Natural killer cell treated with Interleukin-12 subunit alpha and Interleukin-12 subunit beta and Interleukin-15 and Interleukin-18, amount 100 ng/mL, for 72 hours (primary cell): Measurements from ENCODE around the gene CHN2. TPM values are rescaled to one million over a fixed set of nuclear protein-coding genes. Genes with fewer than 3 reads are reported as not detected.
A peak's percentile ranks its signal among the peaks of the same experiment; 100 is the strongest.
"Not testable (repeated sequence)": the region's sequence is repeated elsewhere in the genome, so short reads cannot be mapped to it uniquely, and the experiment has no call there.

Source experiments
- ATAC-seq, 2 donors: fragments of 150-1000 bp; cut with Tn5 transposase in 1 of 2; sonication (Bioruptor Pico), chemical (Tn5 transposase) in 1 of 2; 2 replicates each; pipeline ENCODE4 v1.10.0; 2021
- DNase-seq: peaks from one replicate; pipeline ENCODE4 v3.0.0; 2022; ENCODE audit warnings: low spot score
- H3K27ac Mint-ChIP-seq, 2 donors: 1 replicate in 1 of 2; 2 replicates in 1 of 2; pipeline ENCODE4 v1.8.0; 2022; ENCODE audit warnings: mixed read lengths in 2 of 2, mild to moderate bottlenecking in 1 of 2, moderate library complexity in 1 of 2
- H3K27me3 Mint-ChIP-seq, 2 donors: 1 replicate in 1 of 2; 2 replicates in 1 of 2; pipeline ENCODE4 v1.8.0; 2022; ENCODE audit warnings: mixed read lengths in 2 of 2
- H3K36me3 Mint-ChIP-seq: one replicate; pipeline ENCODE4 v1.8.0; 2022; ENCODE audit warnings: mixed read lengths
- H3K4me1 Mint-ChIP-seq, 2 donors: 1 replicate in 1 of 2; 2 replicates in 1 of 2; pipeline ENCODE4 v1.8.0; 2022; ENCODE audit warnings: low read depth in 2 of 2, mixed read lengths in 2 of 2, mild to moderate bottlenecking in 1 of 2
- H3K4me3 Mint-ChIP-seq: one replicate; pipeline ENCODE4 v1.8.0; 2022; ENCODE audit warnings: mixed read lengths
- H3K9me3 Mint-ChIP-seq: 2 replicates; pipeline ENCODE4 v1.8.0; 2022; ENCODE audit warnings: mixed read lengths
- total RNA-seq, 2 donors: library from RNA; stranded (reverse); gene quantifications; one replicate each; pipeline ENCODE4 v1.2.3, GENCODE V29; 2022

CHN2 gene
- total RNA-seq, 2 donors from 2014 or later, result 0.70 to 2.1 TPM

DNA sequence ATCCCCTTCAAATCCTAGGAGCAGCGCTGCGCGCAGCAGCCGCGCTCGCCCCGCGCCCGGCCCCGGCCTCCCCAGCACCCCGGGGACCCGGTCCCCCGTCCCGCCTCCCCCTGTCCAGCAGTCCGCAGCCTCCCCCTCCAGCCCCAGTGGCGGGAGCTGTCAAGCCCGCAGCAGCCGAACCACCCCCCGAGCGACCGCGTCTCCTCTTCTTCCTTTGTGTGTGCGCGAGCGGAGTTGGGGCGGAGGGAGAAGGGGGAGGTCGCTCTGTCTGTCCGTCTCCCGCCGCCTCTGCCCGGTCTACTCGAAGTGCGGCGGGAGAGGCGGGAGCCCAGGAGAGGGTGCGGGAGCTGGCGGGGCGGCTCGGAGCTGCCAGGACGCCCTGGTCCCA lies 375 bp upstream of the CHN2 start:
- no peak for DNase-seq

GRCh38 chr7:29196191-29196590 lies 1.6 kb downstream of the CHN2 start:
- Mint-ChIP-seq H3K27me3 (peaks cover 14 to 15% of the 10 kb centered on the region in 2 donors), H3K27ac (peak overlapping the region; percentile 9 to 26), H3K9me3 (no peaks in the 10 kb centered on the region), H3K4me1 (peaks cover 34 to 38% of the 10 kb centered on the region in 2 donors), H3K36me3 (no peaks in the 10 kb centered on the region), H3K4me3 (peak overlapping the region; percentile 92)
- DNase-seq (no peak), ATAC-seq (peak; percentile 66 to 73)

More for the DNA sequence above, 375 bp upstream of the CHN2 start:
- peaks cover 15 to 18% of the 10 kb centered on the region in 2 donors for H3K27me3 Mint-ChIP-seq
- H3K4me1 Mint-ChIP-seq, result peaks cover 37 to 39% of the 10 kb centered on the region in 2 donors
- H3K9me3 Mint-ChIP-seq, result no peaks in the 10 kb centered on the region
- peak in 1 of 2 donors; percentile 2 for ATAC-seq
- H3K36me3 Mint-ChIP-seq, result no peaks in the 10 kb centered on the region
- H3K27ac Mint-ChIP-seq, result no peak overlapping the region
- H3K4me3 Mint-ChIP-seq, result peak overlapping the region; percentile 92

DNA sequence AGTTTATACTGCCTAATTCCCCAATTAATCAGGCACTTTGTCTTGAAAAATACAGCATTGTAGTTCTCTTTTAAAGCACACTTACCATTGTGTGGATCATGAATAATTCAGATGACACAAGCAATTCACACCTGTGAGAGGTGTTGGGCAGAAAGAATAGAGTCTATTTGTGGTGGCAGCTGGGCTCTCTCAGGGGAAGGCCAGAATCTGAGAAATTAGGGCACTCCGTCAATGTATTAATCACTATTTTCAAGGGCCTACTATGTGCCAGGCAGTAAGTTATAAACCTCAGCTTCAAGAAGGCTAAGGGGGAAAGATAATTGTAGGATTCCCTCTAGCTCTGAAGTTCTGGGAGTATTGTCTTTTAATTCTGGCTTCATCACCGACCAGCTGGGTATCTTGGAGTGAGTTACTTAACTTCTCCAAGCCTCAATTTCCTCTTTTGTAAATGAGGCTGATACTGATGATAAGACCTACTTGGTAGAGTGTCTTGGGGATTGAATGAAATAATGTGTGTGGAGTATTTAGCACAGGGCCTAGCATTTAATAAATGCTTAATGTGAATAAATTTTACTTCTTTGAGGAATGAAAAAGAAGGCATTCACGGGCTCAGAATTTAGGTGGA lies 2.5 kb downstream of the CHN2 start:
- Mint-ChIP-seq H3K9me3 (no peaks in the 10 kb centered on the region), H3K4me3 (peak overlapping the region; percentile 92), H3K27me3 (peaks cover 11 to 13% of the 10 kb centered on the region in 2 donors), H3K4me1 (peaks cover 35 to 45% of the 10 kb centered on the region in 2 donors), H3K36me3 (no peaks in the 10 kb centered on the region), H3K27ac (peak overlapping the region; percentile 9 to 26)
- ATAC-seq (peak; percentile 51 to 69), DNase-seq (peak; percentile 66)

GRCh38 chr7:29197916-29198315 lies 3.3 kb downstream of the CHN2 start:
- DNase-seq (no peak), ATAC-seq (no peak)
- no peaks in the 10 kb centered on the region for H3K9me3 Mint-ChIP-seq
- H3K27ac Mint-ChIP-seq, result no peak overlapping the region
- H3K4me3 Mint-ChIP-seq, result peak overlapping the region; percentile 92
- no peaks in the 10 kb centered on the region for H3K36me3 Mint-ChIP-seq
- peaks cover 5 to 6% of the 10 kb centered on the region in 2 donors for H3K27me3 Mint-ChIP-seq
- peaks cover 34 to 51% of the 10 kb centered on the region in 2 donors for H3K4me1 Mint-ChIP-seq

DNA sequence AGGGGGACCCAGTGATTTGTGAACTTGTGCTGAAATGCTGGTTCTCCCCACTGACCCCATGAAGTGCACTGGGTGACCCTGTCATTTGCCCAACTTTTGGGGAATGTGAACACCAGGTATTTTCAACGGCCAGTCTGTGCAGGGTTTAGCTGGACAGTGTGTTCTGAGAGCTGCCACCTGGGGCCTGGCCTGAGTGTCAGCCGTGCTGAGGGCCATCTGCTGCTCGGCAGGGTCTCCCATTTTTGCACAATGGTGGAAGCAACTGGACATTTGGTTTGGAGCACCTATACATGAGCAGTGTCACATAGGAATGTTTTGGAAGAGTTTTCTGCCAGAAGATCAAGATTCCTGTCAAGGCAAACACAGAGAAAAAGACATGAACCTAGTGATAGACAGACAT lies 5.2 kb downstream of the CHN2 start:
- Mint-ChIP-seq H3K9me3 (no peaks in the 10 kb centered on the region), H3K4me3 (no peak overlapping the region), H3K36me3 (no peaks in the 10 kb centered on the region), H3K27me3 (peaks cover 0 to 6% of the 10 kb centered on the region in 2 donors), H3K27ac (no peak overlapping the region), H3K4me1 (peaks cover 34 to 47% of the 10 kb centered on the region in 2 donors)
- ATAC-seq (no peak), DNase-seq (no peak)

- H3K4me3 Mint-ChIP-seq, result no peak overlapping the region
Observed at GRCh38 chr7:29202651-29203069, 8.1 kb downstream of the CHN2 start.

DNA sequence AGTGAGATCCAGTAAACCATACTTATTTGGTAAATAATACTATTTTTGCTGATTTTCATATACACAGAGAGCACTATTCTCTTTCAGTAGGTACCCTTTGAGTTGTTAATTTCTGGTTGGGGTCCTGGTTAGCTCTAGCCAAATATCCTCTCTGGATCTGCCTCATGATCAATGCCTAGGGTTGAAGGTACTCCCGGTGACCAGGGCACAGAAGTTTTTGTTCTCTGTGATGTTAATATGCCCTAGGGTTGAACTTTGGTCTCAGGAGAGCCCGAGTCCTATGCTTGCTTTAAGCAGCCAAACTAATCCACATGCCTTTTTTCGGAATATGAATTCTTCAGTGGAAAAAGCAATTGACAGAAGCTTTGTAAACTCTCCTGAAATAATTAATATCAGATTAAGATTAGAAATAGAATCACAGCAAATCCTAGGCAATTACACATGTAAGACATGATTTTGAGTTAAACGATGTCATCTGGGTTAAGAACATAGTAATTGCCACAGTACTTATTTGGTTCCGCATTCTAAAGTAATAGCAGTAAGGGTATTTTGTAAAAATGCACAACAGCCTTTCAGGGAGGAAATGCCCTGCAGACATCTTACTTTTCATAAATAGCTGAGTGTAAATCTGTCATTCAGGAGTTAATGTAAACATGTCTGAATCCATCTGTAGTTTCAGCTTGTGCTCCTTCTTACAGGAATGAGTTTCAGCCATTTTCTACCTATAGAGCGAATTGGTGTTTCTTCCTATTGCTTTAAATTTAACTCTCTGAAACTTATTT lies 10.1 kb downstream of the CHN2 start:
- no peak overlapping the region for H3K4me3 Mint-ChIP-seq
- H3K9me3 Mint-ChIP-seq, result no peaks in the 10 kb centered on the region
- no peaks in the 10 kb centered on the region for H3K36me3 Mint-ChIP-seq
- no peaks in the 10 kb centered on the region for H3K27me3 Mint-ChIP-seq
- no peak overlapping the region for H3K27ac Mint-ChIP-seq
- H3K4me1 Mint-ChIP-seq, result peaks cover 29 to 42% of the 10 kb centered on the region in 2 donors
- DNase-seq (no peak), ATAC-seq (no peak)

More at GRCh38 chr7:29202651-29203069, 8.1 kb downstream of the CHN2 start:
- H3K36me3 Mint-ChIP-seq, result no peaks in the 10 kb centered on the region
- peaks cover 23 to 34% of the 10 kb centered on the region in 2 donors for H3K4me1 Mint-ChIP-seq
- H3K27me3 Mint-ChIP-seq, result peaks cover 0 to 1% of the 10 kb centered on the region in 2 donors
- H3K9me3 Mint-ChIP-seq, result no peaks in the 10 kb centered on the region
- no peak overlapping the region for H3K27ac Mint-ChIP-seq
- ATAC-seq, result no peak
- DNase-seq, result no peak

- H3K4me1 Mint-ChIP-seq, result peaks cover 36 to 37% of the 10 kb centered on the region in 2 donors
- H3K9me3 Mint-ChIP-seq, result no peaks in the 10 kb centered on the region
- no peaks in the 10 kb centered on the region for H3K27me3 Mint-ChIP-seq
- peak overlapping the region in 1 of 2 donors; percentile 38 for H3K27ac Mint-ChIP-seq
- H3K4me3 Mint-ChIP-seq, result no peak overlapping the region
- ATAC-seq (peak; percentile 71 to 87), DNase-seq (no peak)
- no peaks in the 10 kb centered on the region for H3K36me3 Mint-ChIP-seq
Observed at GRCh38 chr7:29207162-29207801, 12.7 kb downstream of the CHN2 start.

- H3K4me3 Mint-ChIP-seq, result no peak overlapping the region
- DNase-seq, result no peak
- H3K9me3 Mint-ChIP-seq, result no peaks in the 10 kb centered on the region
- H3K36me3 Mint-ChIP-seq, result no peaks in the 10 kb centered on the region
- H3K27ac Mint-ChIP-seq, result no peak overlapping the region
- ATAC-seq, result no peak
- peaks cover 36 to 38% of the 10 kb centered on the region in 2 donors for H3K4me1 Mint-ChIP-seq
- no peaks in the 10 kb centered on the region for H3K27me3 Mint-ChIP-seq
Observed at GRCh38 chr7:29208410-29209250, 14.1 kb downstream of the CHN2 start.

- Mint-ChIP-seq H3K27ac (no peak overlapping the region), H3K27me3 (no peaks in the 10 kb centered on the region), H3K4me1 (peaks cover 36 to 38% of the 10 kb centered on the region in 2 donors), H3K36me3 (no peaks in the 10 kb centered on the region), H3K9me3 (no peaks in the 10 kb centered on the region), H3K4me3 (no peak overlapping the region)
- DNase-seq, result no peak
- ATAC-seq, result no peak
Observed at GRCh38 chr7:29209745-29210144, 15.2 kb downstream of the CHN2 start.

GRCh38 chr7:29212736-29213135 lies 18.2 kb downstream of the CHN2 start:
- H3K27me3 Mint-ChIP-seq, H3K27ac Mint-ChIP-seq, DNase-seq, ATAC-seq, H3K36me3 Mint-ChIP-seq, H3K9me3 Mint-ChIP-seq, H3K4me3 Mint-ChIP-seq: not testable (repeated sequence)
- H3K4me1 Mint-ChIP-seq, result peaks cover 23 to 24% of the 10 kb centered on the region in 2 donors

DNA sequence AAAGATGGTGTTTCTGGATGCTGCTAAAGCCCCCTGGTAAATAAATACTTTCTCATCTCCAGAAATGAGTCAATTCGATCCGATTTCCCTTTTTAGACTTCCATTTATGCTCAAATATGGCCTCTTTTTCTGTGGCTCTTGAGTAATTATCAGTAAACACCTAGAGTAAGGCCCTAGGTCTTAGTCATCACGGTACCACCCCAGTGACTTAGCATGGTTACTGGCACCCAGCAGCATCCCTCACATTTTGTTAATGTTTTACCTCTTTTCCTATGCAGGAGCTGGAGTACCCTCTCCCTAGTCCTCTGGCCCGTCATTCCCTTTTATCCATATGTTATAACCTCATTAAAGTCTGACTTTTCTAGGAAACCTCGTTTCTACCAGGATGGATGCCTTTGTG lies 19.5 kb downstream of the CHN2 start:
- Mint-ChIP-seq H3K4me1 (peaks cover 13 to 14% of the 10 kb centered on the region in 2 donors), H3K9me3 (no peaks in the 10 kb centered on the region), H3K27ac (no peak overlapping the region), H3K36me3 (no peaks in the 10 kb centered on the region), H3K4me3 (no peak overlapping the region), H3K27me3 (no peaks in the 10 kb centered on the region)
- ATAC-seq, result no peak
- no peak for DNase-seq

- DNase-seq (no peak), ATAC-seq (no peak)
- Mint-ChIP-seq H3K36me3 (no peaks in the 10 kb centered on the region), H3K4me1 (peaks cover 13 to 14% of the 10 kb centered on the region in 2 donors), H3K9me3 (no peaks in the 10 kb centered on the region), H3K4me3 (no peak overlapping the region), H3K27ac (no peak overlapping the region), H3K27me3 (no peaks in the 10 kb centered on the region)
Observed at GRCh38 chr7:29214816-29215215, 20.2 kb downstream of the CHN2 start.
